Sigmoid colon (tissue), 7 donors: ENCODE data around the gene VPS13A. TPM values are rescaled to one million over a fixed set of nuclear protein-coding genes. Genes with fewer than 3 reads are reported as not detected.

Source experiments
- DNase-seq: peaks from one replicate; pipeline ENCODE4 v3.0.0-alpha.2; 2019
- H3K27ac ChIP-seq, 4 donors: fragments of 200-600 bp; sonication (generic); one replicate each; pipeline ENCODE4 v1.5.1; 2016 to 2019; ENCODE audit warnings: mild to moderate bottlenecking in 1 of 4
- H3K27me3 ChIP-seq, 3 donors: fragments of 200-600 bp; sonication (generic); one replicate each; pipeline ENCODE4 v1.5.1; 2019; ENCODE audit warnings: mild to moderate bottlenecking in 1 of 3
- H3K36me3 ChIP-seq, 4 donors: fragments of 200-600 bp; sonication (generic); one replicate each; pipeline ENCODE4 v1.5.1; 2016 to 2019
- H3K4me1 ChIP-seq, 4 donors: fragments of 200-600 bp; sonication (generic); one replicate each; pipeline ENCODE4 v1.5.1; 2017 to 2019
- H3K4me3 ChIP-seq, 4 donors: fragments of 200-600 bp; sonication (generic); one replicate each; pipeline ENCODE4 v1.5.1; 2017 to 2019; ENCODE audit warnings: mild to moderate bottlenecking in 2 of 4, moderate library complexity in 1 of 4
- H3K9me3 ChIP-seq, 4 donors: fragments of 200-600 bp in 3 of 4; sonication (generic) in 3 of 4; one replicate each; pipeline versions ENCODE4 v1.5.1 to v1.6.1; 2013 to 2019
- CTCF ChIP-seq, 4 experiments: fragments of 450-650 bp in 3 of 4; fragments of 200-600 bp in 1 of 4; IDR thresholded peaks; one replicate each; pipeline ENCODE4 v1.5.1; 2016 to 2019; ENCODE audit warnings: antibody characterized with exemption in 4 of 4, mild to moderate bottlenecking in 3 of 4, moderate library complexity in 2 of 4
- EP300 ChIP-seq, 4 donors: sonication (generic); formaldehyde crosslinking; IDR thresholded peaks; one replicate each; pipeline ENCODE4 v1.6.1; 2017; ENCODE audit warnings: antibody characterized with exemption in 4 of 4
- POLR2A ChIP-seq, 2 donors: fragments of 450-650 bp; IDR thresholded peaks; one replicate each; pipeline ENCODE4 v1.6.1; 2016; ENCODE audit warnings: antibody characterized with exemption in 2 of 2, mild to moderate bottlenecking in 2 of 2, moderate library complexity in 2 of 2
- POLR2AphosphoS5 ChIP-seq, 4 donors: sonication (generic); formaldehyde crosslinking; IDR thresholded peaks; one replicate each; pipeline ENCODE4 v1.6.1; 2017; ENCODE audit warnings: antibody characterized with exemption in 4 of 4
- WGBS, 2 donors: extraction: QIAGEN DNeasy Blood & Tissue Kit; methylation state at CpG; one replicate each; pipeline ENCODE4 v1.1.7; 2013; 5-methylcytosine and 5-hydroxymethylcytosine counted together
- intact Hi-C: fragments of 100-400 bp; cut with DNase I; formaldehyde crosslinking; loops from one replicate; pipeline ENCODE4 v1.15.1; 2023
- polyA plus RNA-seq, 3 donors: library from polyadenylated mRNA; stranded (reverse); fragments of 200-250 nt; gene quantifications; one replicate each; pipeline ENCODE4 v1.2.3, GENCODE V29; 2013
- total RNA-seq, 4 donors: library from RNA; depleted of rRNA; stranded (reverse); fragments of >200 nt; gene quantifications; one replicate each; pipeline ENCODE4 v1.1.0, GENCODE V29; 2016
- donor health status: healthy with polysubstance abuse.
- donor health status: Bipolar disorder and iron deficiency.
- donor health status: healthy.

Gene VPS13A
- total and polyA plus RNA-seq, 7 donors = 3.2 to 71.5 (median 32.6) TPM

GRCh38 chr9:77142366-77142765 is 35.0 kb upstream of the VPS13A start:
- H3K27ac ChIP-seq = no peak overlapping the region
- WGBS, 2 donors = 85 to 93% methylated on average over 2 of the region's 2 CpGs
- no peaks in the 10 kb centered on the region for H3K36me3 ChIP-seq
- no peak overlapping the region for H3K4me3 ChIP-seq
- H3K9me3 ChIP-seq = no peaks in the 10 kb centered on the region
- intact Hi-C loops = no loop called here
- H3K27me3 ChIP-seq = no peaks in the 10 kb centered on the region
- DNase-seq = no peak
- no peaks in the 10 kb centered on the region for H3K4me1 ChIP-seq
- TF ChIP-seq EP300 (IDR thresholded peaks at IDR 0.05) = no peak

GRCh38 chr9:77149879-77150278 is 27.5 kb upstream of the VPS13A start:
- no peak overlapping the region for H3K4me3 ChIP-seq
- H3K4me1 ChIP-seq = no peaks in the 10 kb centered on the region
- peaks cover 0 to 4% (median 0%) of the 10 kb centered on the region in 3 donors for H3K27me3 ChIP-seq
- DNase-seq = no peak
- H3K9me3 ChIP-seq = no peaks in the 10 kb centered on the region
- no peaks in the 10 kb centered on the region for H3K36me3 ChIP-seq
- WGBS, 2 donors = 51 to 75% methylated on average over 2 of the region's 2 CpGs
- intact Hi-C loops = loop anchor here (5.0 kb wide), 2 partner anchors 688 to 703 kb away; no protein-coding TSS in a partner anchor
- H3K27ac ChIP-seq = no peak overlapping the region
- TF ChIP-seq POLR2A (IDR thresholded peaks at IDR 0.05) (no peak), POLR2AphosphoS5 (IDR thresholded peaks at IDR 0.05) (no peak), EP300 (IDR thresholded peaks at IDR 0.05) (no peak), CTCF (IDR thresholded peaks at IDR 0.05) (no peak)

DNA sequence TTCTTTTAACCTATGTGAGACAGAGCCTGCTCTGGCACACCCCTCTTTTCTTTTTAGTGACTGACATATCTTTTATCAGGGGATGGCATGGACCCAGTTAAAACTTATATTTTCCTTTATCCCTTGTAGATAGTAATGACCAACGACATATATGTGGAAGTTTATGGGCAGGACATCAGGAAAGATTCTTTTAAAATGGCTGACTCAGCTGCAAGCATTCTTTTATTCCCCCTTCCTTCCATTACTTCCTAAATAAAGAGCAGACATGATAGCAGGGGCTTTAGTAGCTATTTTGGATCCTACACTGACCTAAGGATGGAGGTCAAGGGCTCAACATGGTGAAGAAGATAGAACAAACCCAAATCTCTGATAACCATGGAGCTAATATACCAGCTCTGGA is 25.0 kb upstream of the VPS13A start:
- no peaks in the 10 kb centered on the region for H3K9me3 ChIP-seq
- 47 to 63% methylated on average over 1 of the region's 1 CpG for WGBS, 2 donors
- intact Hi-C loops = loop anchor here (5.0 kb wide), 2 partner anchors 690 to 705 kb away; no protein-coding TSS in a partner anchor
- H3K4me1 ChIP-seq = peaks cover 0 to 10% (median 9%) of the 10 kb centered on the region in 4 donors
- no peaks in the 10 kb centered on the region for H3K36me3 ChIP-seq
- TF ChIP-seq CTCF (IDR thresholded peaks at IDR 0.05) (no peak), POLR2A (IDR thresholded peaks at IDR 0.05) (no peak), EP300 (IDR thresholded peaks at IDR 0.05) (no peak), POLR2AphosphoS5 (IDR thresholded peaks at IDR 0.05) (no peak)
- no peak overlapping the region for H3K4me3 ChIP-seq
- DNase-seq = no peak
- peaks cover 0 to 4% (median 0%) of the 10 kb centered on the region in 3 donors for H3K27me3 ChIP-seq
- no peak overlapping the region for H3K27ac ChIP-seq

GRCh38 chr9:77156646-77157371 is 20.5 kb upstream of the VPS13A start:
- TF ChIP-seq POLR2A (IDR thresholded peaks at IDR 0.05) (no peak), CTCF (IDR thresholded peaks at IDR 0.05) (no peak), EP300 (IDR thresholded peaks at IDR 0.05) (no peak), POLR2AphosphoS5 (IDR thresholded peaks at IDR 0.05) (no peak)
- Histone ChIP-seq H3K4me1 (peaks cover 0 to 12% (median 9%) of the 10 kb centered on the region in 4 donors), H3K27ac (no peak overlapping the region), H3K36me3 (no peaks in the 10 kb centered on the region), H3K9me3 (no peaks in the 10 kb centered on the region), H3K27me3 (no peaks in the 10 kb centered on the region), H3K4me3 (no peak overlapping the region)
- 20 to 56% methylated on average over 2 of the region's 2 CpGs for WGBS, 2 donors
- DNase-seq = no peak
- intact Hi-C loops = no loop called here

- H3K27me3 ChIP-seq = no peaks in the 10 kb centered on the region
- no peak overlapping the region for H3K27ac ChIP-seq
- no peak for DNase-seq
- no peaks in the 10 kb centered on the region for H3K36me3 ChIP-seq
- H3K4me1 ChIP-seq = peaks cover 0 to 12% (median 9%) of the 10 kb centered on the region in 4 donors
- WGBS, 2 donors = 90 to 92% methylated on average over 6 of the region's 6 CpGs
- H3K9me3 ChIP-seq = no peaks in the 10 kb centered on the region
- TF ChIP-seq CTCF (IDR thresholded peaks at IDR 0.05) (no peak), EP300 (IDR thresholded peaks at IDR 0.05) (no peak), POLR2A (IDR thresholded peaks at IDR 0.05) (no peak)
- no peak overlapping the region for H3K4me3 ChIP-seq
- intact Hi-C loops = no loop called here
Measured at GRCh38 chr9:77158772-77159513, 18.4 kb upstream of the VPS13A start.
